ENCODE measurements around the gene MITD1. TPM values are rescaled to one million over a fixed set of nuclear protein-coding genes. Genes with fewer than 3 reads are reported as not detected.

The MITD1 gene
- total RNA-seq, 2 donors from 2014 or later = 39.2 to 47.3 TPM

DNA sequence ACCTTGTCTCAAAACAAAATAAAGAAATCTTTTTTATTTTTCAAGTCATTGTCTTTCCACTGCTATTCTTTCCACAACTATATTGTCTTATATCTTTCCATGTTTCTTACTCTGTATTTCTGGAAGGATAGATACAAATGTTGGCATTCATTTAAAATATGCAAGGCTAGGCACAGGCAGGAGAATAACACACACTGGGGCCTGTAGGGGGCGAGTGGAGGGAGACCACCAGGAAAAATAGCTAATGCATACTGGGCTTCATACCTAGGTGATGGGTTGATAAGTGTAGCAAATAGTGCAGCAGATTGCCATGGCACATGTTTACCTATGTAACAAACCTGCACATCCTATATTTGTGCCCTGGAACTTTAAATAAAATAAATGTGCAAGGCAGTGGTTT is 9.7 kb upstream of the MITD1 start:
- H3K27me3 ChIP-seq (ENCODE audit: control insufficient read depth, insufficient read depth, low read length, poor library complexity, severe bottlenecking) = no peaks in the 10 kb centered on the region
- H3K27ac Mint-ChIP-seq = no peak overlapping the region
- no peak overlapping the region for H3K4me3 Mint-ChIP-seq
- H3K36me3 Mint-ChIP-seq (ENCODE audit: low read depth) = peaks cover 60% of the 10 kb centered on the region
- H3K4me1 ChIP-seq (ENCODE audit: control insufficient read depth, insufficient read depth, low read length) = no peaks in the 10 kb centered on the region
- H3K27me3 Mint-ChIP-seq (ENCODE audit: insufficient read depth) = no peaks in the 10 kb centered on the region
- no peaks in the 10 kb centered on the region for H3K4me1 Mint-ChIP-seq
- H3K4me3 ChIP-seq (ENCODE audit: low read length) = no peak overlapping the region
- peaks cover 3% of the 10 kb centered on the region for H3K9me3 Mint-ChIP-seq
- H3K9ac ChIP-seq (ENCODE audit: extremely low read depth, low read length, poor library complexity, severe bottlenecking) = no peak overlapping the region
- WGBS, 2 experiments (ENCODE audit: insufficient coverage in 1 of 2, insufficient read length in 1 of 2) = 96% methylated on average over 1 of the region's 1 CpG; no CpG with 5 or more reads in 1 of the 2 experiments
- H3K9me3 ChIP-seq (ENCODE audit: control insufficient read depth, low read length) = peaks cover 9% of the 10 kb centered on the region
- DNase-seq = no peak
- H3K27ac ChIP-seq (ENCODE audit: low read depth, low read length) = no peak overlapping the region
- H3K36me3 ChIP-seq (ENCODE audit: control insufficient read depth, insufficient read depth, low read length) = peaks cover 62% of the 10 kb centered on the region
- TF ChIP-seq CTCF (conservative IDR thresholded peaks at IDR 0.05) = peak; percentile 59

DNA sequence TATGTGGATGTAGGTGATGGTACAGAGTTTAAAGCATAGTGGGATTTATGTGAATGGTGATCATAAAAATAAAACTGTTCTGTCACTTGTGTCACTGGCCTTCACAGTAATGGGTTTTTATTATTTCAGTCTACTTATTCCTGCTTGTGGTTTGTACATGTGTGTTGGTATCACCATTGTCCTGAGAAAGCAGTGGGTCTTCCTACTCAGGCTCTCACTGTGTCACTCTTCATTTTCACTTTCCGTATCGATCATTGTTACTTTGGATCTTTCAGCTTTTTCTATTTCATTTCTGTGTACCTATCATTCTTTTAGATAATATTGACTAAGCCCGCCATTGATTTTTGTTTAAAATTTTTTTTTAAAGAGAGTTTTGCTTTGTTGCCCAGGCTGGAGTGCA is 7.5 kb upstream of the MITD1 start:
- Histone ChIP-seq H3K9me3 (ENCODE audit: control insufficient read depth, low read length) (peaks cover 9% of the 10 kb centered on the region), H3K27me3 (ENCODE audit: control insufficient read depth, insufficient read depth, low read length, poor library complexity, severe bottlenecking) (no peaks in the 10 kb centered on the region), H3K27ac (ENCODE audit: low read depth, low read length) (no peak overlapping the region), H3K36me3 (ENCODE audit: control insufficient read depth, insufficient read depth, low read length) (peaks cover 50% of the 10 kb centered on the region), H3K4me3 (ENCODE audit: low read length) (no peak overlapping the region), H3K9ac (ENCODE audit: extremely low read depth, low read length, poor library complexity, severe bottlenecking) (no peak overlapping the region), H3K4me1 (ENCODE audit: control insufficient read depth, insufficient read depth, low read length) (no peaks in the 10 kb centered on the region)
- Mint-ChIP-seq H3K36me3 (ENCODE audit: low read depth) (peaks cover 58% of the 10 kb centered on the region), H3K27me3 (ENCODE audit: insufficient read depth) (no peaks in the 10 kb centered on the region), H3K27ac (no peak overlapping the region), H3K4me3 (no peak overlapping the region), H3K9me3 (peaks cover 3% of the 10 kb centered on the region), H3K4me1 (no peaks in the 10 kb centered on the region)
- no peak for TF ChIP-seq CTCF (conservative IDR thresholded peaks at IDR 0.05)
- DNase-seq = no peak
- WGBS, 2 experiments (ENCODE audit: insufficient coverage in 1 of 2, insufficient read length in 1 of 2) = 96% methylated on average over 3 of the region's 3 CpGs; no CpG with 5 or more reads in 1 of the 2 experiments

- no peaks in the 10 kb centered on the region for H3K4me1 ChIP-seq (ENCODE audit: control insufficient read depth, insufficient read depth, low read length)
- peak overlapping the region; percentile 9 for H3K27ac Mint-ChIP-seq
- no peak overlapping the region for H3K27ac ChIP-seq (ENCODE audit: low read depth, low read length)
- H3K9me3 Mint-ChIP-seq = peaks cover 3% of the 10 kb centered on the region
- no peak overlapping the region for H3K4me3 ChIP-seq (ENCODE audit: low read length)
- H3K36me3 ChIP-seq (ENCODE audit: control insufficient read depth, insufficient read depth, low read length) = peaks cover 41% of the 10 kb centered on the region
- H3K27me3 ChIP-seq (ENCODE audit: control insufficient read depth, insufficient read depth, low read length, poor library complexity, severe bottlenecking) = no peaks in the 10 kb centered on the region
- H3K4me1 Mint-ChIP-seq = peaks cover 3% of the 10 kb centered on the region
- peaks cover 49% of the 10 kb centered on the region for H3K36me3 Mint-ChIP-seq (ENCODE audit: low read depth)
- H3K4me3 Mint-ChIP-seq = no peak overlapping the region
- no peak overlapping the region for H3K9ac ChIP-seq (ENCODE audit: extremely low read depth, low read length, poor library complexity, severe bottlenecking)
- peaks cover 7% of the 10 kb centered on the region for H3K9me3 ChIP-seq (ENCODE audit: control insufficient read depth, low read length)
- DNase-seq = no peak
- no peaks in the 10 kb centered on the region for H3K27me3 Mint-ChIP-seq (ENCODE audit: insufficient read depth)
- TF ChIP-seq CTCF (conservative IDR thresholded peaks at IDR 0.05) = no peak
Observed at GRCh38 chr2:99187011-99187410, 6.2 kb upstream of the MITD1 start.
